Stimulated activated CD4-positive, alpha-beta T cell treated with anti-CD3 and anti-CD28 coated beads, Interleukin-1b, Interleukin-23, amount 100 ng/mL, for 48 hours (primary cell): ENCODE measurements around the gene NRXN2.
"Not testable (repeated sequence)": the region's sequence is repeated elsewhere in the genome, so short reads cannot be mapped to it uniquely, and the experiment has no call there.

Experiments
- DNase-seq: peaks from one replicate; pipeline ENCODE4 v3.0.0-alpha.2; 2020

Gene NRXN2

DNA sequence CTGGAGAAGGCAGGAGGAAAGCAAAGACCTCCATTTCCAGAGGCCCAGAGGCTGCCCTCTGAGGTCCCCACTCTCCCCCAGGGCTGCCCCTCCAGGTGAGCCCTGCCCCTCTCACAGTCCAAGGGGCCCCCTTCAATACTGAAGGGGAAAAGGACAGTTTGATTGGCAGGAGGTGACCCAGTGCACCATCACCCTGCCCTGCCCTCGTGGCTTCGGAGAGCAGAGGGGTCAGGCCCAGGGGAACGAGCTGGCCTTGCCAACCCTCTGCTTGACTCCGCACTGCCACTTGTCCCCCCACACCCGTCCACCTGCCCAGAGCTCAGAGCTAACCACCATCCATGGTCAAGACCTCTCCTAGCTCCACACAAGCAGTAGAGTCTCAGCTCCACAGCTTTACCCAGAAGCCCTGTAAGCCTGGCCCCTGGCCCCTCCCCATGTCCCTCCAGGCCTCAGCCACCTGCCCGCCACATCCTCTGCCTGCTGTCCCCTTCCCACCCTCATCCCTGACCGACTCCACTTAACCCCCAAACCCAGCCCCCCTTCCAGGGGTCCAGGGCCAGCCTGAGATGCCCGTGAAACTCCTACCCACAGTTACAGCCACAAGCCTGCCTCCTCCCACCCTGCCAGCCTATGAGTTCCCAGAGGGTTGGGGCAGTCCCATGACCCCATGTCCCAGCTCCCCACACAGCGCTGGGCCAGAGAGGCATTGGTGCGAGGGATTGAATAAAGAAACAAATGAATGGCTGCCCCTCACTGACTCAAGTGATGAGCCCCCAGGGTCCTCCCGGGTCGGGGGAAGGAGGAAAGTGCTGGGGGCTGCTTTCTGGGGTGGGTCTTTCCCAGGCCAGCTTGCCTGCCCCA lies 121.2 kb downstream of the NRXN2 start:
- no peak for DNase-seq

DNA sequence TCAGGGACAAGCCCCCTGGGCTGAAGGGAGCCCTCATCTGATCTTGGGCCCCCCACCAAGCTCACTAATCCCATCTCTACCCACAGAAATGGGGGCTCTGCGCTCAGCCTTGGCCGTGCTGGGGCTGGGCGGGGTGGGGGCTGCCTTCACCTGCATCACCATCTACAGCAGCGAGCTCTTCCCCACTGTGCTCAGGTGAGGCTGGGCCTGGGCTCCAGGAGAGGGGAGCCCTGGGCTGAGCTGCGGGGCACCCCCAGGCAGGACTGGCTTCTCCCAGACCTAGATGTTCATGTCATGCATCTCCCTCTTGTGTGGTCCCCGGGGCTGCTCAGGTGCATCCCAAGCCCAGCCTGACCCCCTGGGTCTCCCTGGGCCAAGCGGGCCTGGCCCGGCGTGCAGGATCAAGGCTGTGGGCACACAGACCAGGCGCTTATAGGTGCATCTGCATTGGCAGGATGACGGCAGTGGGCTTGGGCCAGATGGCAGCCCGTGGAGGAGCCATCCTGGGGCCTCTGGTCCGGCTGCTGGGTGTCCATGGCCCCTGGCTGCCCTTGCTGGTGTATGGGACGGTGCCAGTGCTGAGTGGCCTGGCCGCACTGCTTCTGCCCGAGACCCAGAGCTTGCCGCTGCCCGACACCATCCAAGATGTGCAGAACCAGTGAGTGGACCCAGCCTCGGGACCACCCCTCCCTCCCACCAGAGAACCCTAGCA lies 122.6 kb downstream of the NRXN2 start:
- DNase-seq, result no peak

DNA sequence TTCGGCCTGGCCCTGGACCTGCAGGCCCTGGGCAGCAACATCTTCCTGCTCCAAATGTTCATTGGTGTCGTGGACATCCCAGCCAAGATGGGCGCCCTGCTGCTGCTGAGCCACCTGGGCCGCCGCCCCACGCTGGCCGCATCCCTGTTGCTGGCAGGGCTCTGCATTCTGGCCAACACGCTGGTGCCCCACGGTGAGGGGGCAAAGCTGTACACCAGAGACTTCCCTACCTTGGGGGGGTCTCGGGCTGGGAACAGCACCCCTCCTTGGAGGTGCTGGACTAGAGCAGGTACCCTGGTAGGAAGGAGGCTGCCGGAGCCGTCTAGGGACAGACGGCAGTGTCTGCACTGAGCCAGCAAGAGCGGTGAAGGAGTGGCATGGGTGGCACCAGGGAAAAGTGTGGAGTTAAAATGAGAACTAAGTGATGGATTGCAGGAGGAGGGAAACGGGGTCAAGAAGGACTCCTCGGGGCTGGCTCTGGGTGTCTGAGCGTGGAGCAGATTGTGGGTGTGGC lies 123.2 kb downstream of the NRXN2 start:
- no peak for DNase-seq

DNA sequence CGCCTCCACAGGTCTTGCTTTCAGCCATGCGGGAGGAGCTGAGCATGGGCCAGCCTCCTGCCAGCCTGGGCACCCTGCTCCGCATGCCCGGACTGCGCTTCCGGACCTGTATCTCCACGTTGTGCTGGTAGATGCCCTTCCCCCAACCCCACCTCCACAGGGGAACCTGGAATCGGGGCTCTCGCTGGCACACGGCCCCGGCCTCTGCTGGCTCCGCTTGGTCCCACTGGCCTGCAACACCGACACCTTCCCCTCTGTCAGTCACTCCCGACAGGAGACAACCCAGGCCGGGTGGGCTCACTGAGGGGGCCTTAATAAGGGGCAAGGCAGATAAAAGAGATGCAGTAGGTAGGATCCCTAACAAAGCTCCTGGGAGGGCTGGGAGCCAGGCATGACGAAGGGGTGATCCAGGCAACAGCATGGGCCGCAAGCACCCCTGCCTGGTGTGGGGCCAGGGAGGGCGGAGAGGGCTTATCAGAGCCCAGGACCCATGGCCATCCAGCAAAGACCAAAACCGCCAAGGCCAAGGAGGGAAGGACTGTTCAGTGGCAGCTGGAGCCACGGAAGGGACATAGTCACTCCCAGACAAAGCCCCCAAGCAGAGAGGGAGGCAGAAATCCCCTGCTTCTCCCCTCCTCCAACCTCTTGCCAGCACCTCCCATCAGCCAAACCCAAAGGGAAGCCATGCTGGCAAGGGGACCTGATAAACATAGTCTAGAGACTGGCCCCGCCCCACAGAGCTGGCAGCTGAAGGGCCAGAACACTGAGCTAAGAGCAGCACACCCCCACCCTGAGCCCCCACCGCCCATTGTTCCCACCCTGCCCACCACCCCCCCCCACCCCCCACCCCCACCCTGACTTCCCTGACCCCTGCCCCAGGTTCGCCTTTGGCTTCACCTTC lies 124.0 kb downstream of the NRXN2 start:
- no peak for DNase-seq

DNA sequence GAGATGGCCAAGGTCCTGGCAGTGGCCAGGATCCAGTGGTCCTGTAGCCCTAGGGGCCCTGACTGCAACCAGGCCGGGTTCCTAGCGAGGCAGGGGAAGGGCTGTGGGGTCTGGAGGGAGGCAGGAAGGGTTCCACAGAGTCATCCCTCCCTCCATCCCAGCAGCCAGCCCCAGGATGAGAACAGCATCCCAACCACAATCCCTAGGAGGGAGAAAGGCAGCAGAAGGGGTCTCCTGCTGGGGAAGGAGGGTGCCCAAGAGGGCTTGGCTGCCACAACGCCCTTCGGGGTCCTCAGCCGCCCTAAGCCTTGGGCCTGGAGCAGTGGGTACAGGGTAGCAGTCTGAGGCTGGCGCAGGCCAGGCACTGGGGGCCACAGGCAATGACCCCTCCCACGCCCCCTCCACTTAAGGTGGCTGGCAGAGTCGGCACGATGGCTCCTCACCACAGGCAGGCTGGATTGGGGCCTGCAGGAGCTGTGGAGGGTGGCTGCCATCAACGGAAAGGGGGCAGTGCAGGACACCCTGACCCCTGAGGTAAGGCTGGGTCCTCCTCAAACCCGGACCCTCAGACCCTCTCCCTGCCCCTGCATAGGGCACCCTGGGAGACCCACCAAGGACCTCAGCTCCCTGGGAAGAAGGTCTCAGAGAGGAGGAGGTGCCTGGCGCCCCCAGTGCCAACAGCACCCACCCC lies 124.7 kb downstream of the NRXN2 start:
- DNase-seq, result no peak

DNA sequence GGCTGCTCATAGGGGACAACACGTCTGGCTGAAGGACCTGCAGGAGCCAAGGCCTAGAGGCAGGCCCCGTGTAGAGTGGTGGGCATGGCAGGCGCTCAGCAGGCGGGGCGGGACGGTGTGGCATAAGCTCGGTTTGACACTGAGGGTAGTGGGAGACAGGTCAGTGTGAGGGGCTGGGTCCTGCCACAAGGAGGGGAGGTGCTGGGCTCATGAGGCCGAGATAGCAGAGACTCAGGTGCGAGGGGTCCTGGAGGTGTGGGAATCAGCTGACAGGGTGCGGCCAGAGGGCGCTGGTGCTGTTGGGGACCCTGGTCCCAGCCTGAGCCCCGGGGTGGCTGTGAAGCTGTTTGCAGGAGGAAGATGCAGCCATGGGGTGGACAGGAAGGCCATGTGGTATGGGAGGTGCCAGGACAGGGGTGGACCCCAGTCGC lies 125.3 kb downstream of the NRXN2 start:
- no peak for DNase-seq

DNA sequence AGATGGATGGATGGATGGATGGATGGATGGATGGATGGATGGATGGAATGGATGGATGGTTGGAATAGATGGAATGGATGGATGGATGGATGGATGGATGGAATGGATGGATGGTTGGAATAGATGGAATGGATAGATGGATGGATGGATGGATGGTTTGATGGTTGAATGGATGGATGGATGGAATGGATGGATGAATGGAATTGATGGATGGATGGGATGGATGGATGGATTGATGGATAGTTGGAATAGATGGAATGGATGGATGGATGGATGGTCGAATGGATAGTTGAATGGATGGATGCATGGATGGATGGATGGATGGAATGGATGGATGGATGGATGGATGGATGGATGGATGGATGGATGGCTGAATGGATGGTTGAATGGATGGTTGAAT lies 127.1 kb downstream of the NRXN2 start:
- not testable (repeated sequence) for DNase-seq

DNA sequence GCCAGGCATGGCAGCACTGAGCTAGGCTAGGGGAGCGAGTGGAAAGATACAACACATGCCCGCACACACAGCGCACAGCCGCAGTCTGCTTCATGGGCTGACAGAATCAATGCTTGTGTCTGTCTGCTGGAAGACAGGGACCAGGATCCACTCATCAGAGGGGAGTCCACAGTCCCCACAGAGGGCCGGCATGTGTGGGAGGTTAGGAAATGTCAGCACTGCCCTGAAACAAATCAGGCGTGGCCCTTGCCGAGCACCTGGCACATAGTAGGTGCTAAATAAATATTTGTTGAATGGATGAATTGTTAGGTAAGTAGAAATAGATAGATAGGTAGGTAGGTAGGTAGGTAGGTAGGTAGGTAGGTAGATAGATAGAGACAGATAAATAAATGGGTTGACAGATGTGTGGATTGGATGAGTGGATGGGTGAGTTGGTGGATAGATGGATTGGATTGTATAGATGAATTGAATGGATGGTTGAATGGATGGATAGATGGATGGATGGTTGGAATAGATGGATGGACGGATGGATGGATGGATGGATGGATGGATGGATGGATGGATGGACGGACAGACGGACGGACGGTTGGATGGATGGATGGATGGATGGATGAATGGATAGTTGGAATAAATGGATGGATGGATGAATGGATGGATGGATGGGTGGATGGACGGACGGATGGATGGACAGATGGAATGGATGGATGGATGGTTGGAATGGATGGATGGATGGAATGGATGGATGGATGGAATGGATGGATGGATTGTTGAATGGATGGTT lies 128.6 kb downstream of the NRXN2 start:
- DNase-seq, result no peak

DNA sequence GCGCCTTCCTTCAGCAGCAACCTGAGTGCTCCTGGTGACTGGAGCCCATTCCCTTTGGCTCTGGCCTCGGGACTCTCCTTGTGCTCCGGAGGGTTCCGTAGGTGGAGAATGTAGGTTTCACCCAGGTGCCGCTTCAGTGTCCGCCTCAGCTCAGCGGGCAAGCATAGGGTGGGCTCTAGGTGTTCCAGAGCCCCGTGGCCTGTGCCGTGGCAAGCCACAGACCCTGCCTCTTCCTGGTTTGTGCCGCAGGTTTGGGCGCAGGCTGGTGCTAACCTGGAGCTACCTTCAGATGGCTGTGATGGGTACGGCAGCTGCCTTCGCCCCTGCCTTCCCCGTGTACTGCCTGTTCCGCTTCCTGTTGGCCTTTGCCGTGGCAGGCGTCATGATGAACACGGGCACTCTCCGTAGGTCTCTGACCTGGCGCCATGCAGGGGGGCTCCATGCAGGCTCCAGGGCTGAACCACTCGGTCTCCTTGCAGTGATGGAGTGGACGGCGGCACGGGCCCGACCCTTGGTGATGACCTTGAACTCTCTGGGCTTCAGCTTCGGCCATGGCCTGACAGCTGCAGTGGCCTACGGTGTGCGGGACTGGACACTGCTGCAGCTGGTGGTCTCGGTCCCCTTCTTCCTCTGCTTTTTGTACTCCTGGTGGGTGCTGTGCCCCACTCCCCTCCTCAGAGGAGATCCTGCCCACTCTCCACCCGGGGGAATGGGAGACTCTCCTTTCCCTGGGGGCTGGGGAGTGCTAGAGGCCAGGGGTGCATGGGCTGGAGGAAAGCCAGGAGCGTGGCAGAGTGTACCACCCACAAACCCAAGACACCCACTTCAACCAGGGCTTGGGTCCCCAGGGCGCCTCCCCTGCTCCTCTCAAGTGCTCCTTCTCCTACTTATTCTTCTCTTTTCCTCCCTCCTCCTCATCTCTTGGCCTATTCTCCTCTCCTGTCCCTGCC lies 129.6 kb downstream of the NRXN2 start:
- no peak for DNase-seq

DNA sequence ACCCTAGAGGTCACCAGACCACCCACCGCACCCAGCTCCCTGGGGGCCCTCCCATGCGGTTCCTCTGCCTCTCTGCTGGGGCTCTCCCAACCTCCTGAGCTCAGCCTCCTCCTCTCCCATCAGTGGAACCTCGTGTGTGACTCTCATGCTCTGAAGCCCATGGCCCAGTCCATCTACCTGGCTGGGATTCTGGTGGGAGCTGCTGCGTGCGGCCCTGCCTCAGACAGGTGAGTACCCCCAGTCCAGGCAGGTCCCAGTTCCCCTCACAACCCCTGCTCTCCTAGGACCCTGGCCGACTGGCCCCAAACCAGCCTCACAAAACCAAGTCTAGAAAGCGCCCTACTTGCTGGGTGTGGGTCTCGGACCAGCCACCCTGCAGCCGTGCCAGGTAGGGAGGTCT lies 130.3 kb downstream of the NRXN2 start:
- DNase-seq, result no peak

DNA sequence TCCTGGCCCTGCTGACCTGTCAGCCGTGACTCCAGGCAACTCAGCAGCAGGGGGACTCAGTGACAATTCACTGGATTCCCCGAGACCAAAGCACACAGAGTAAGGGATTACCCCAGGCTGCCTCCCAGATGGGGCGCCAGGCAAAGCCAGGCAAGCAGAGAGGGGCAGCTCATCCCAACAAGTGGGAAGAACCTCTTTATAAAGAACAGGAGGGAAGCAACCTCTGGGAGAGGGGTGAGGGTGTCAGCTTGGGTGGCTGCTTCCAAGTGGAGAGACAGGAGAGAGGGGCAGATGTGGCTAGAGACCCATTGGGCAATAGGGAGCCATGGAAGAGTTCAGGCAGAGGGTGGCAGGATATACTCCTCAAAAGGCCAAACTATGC lies 130.8 kb downstream of the NRXN2 start:
- no peak for DNase-seq

DNA sequence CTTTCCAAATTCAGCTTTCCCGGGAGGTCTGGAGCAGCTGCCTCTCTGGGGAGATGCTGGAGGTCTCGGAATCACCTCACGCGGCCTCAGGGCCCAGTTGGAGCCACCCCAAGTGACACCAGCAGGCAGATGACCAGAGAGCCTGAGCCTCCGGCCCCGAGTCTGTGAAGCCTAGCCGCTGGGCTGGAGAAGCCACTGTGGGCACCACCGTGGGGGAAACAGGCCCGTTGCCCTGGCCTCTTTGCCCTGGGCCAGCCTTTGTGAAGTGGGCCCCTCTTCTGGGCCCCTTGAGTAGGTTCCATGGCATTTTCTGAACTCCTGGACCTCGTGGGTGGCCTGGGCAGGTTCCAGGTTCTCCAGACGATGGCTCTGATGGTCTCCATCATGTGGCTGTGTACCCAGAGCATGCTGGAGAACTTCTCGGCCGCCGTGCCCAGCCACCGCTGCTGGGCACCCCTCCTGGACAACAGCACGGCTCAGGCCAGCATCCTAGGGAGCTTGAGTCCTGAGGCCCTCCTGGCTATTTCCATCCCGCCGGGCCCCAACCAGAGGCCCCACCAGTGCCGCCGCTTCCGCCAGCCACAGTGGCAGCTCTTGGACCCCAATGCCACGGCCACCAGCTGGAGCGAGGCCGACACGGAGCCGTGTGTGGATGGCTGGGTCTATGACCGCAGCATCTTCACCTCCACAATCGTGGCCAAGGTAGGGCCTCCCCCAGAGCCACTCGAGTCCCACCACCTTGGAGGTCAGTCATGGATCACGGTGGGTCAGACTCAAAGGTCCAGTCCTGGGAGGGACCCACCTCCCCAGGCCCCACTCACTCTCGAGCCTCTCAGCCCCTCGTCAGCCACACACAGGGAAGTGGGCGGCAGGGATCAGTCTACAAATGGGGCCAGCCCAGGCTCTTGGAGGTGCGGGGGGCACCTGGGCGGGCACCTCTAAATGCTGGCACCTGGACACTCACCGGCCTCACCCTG lies 131.5 kb downstream of the NRXN2 start:
- no peak for DNase-seq

DNA sequence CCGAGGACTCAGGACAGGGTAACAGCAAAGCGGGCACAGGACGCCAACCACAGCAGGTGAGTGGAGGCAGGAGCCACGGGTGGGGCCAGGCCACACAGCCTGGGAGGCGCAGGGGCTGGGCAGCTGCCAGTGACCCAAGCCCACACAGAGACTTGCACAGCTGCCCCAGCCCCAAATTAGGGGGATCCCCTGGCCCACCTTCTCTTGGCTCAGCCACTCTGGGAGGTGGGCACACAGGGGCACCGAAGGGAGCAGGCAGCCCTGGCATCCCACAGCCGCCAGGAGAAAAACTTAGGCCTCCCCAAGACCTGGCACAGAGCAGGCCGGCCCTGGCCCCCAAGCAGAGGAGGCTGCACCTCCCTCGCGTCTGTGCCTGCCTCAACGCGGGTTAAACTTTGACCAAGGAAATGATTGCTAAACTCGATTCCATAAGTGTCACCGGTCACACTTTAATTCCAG lies 132.2 kb downstream of the NRXN2 start, which contains the start of gene SLC22A12:
TSS of gene SLC22A12 (plus strand) at position 458 of the 459 bp plus-strand sequence. CDS start 337 bp downstream, outside the sequence.
- no peak for DNase-seq

DNA sequence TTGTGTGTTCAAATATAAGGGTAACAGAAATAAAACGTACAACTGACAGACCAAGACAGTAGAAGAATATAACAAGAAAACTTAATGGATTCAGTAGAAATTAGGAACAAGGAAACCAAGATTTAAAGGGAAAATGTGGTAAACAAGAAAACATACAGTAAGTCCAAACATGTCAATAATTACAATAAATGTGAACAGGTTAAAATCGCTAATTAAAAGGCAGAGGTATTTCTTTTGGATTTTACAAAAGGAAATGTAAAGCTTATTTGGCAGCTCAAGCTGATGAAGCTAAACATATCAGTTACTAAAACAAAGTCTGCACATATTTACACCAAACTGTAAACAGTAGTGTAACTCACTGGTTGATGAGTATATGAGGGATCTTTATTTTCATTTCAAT lies 134.3 kb downstream of the NRXN2 start:
- no peak for DNase-seq

DNA sequence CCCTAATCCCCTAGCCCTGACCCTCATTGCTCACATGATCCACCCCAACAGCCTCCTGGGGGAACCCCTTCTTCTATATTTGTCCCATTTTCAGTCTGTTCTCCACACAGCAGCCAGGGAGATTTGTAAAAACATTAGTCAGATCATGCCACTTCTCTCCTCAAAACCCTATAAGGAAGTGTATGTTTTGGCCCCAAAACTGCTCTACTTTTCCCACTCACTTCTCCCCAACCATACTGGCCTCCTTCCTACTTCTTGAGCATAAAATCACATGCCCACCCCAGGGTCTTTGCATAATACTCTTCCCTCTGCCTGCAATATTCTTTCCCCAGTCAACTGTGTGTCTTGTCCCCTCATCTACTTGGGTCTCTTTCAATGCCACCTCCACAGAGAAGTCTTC lies 136.6 kb downstream of the NRXN2 start:
- DNase-seq, result no peak

DNA sequence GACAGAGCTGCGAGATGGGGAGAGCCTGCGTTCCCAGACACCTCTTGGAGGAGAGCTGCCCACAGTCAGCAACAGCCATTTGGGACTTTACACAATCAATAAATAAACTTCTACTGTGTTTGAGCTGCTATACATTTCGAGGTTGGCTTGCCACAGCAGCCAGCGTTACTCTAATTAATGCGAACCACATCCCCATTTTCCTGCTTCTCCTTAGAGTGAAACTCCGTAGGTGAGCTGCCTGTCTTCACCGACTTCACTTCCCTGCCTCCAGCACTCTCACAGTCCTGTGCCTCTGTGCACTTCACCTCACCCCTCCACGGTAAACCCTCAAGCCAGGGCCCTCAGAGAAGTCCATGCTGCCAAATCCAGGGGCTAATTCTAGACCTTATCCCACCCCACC lies 137.8 kb downstream of the NRXN2 start:
- no peak for DNase-seq

DNA sequence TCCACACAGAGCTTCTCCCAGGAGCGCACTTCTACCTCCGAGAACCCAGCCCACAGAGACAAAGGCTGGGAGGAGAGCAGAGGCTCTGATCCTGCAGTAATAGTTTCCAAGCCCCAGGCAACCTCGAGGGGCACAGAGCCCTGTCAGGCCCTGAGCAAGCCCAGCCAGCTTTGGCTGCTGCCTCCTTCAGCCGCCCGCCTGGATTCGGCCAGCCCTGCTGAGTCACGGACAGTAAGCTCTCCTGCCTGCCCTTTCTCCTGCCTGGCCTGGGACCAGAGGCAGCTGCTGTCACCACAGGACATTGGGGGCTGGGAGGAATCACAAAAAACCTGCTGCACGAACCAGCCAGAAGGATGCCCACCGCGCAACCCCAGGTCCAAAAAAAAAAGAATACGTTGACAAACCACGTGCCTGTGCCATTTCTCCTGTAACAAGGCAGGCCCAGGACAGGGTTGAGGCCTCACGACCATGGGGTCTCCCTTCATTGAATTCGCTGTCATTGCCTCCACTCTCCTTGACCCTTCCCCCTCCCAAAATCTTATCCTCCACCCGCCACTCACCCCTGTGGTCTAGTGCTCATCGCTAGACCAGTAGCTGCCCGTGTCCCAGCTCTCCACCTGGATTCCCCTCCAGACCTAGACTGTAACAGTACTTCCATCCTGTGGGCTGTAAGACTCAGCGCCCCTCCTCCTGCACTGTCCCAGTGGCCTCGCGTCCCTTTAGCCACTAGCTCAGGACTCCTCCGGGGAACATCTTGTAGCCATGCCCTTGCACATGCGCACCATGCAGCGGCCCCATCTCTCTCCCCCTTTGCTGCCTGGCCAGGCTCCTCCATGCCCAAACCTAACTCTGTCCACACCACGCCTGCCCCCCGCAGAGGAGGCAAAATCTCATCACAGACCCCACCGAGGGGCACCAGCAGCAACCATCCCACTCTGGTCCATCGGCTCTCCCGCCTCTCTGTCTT lies 139.4 kb downstream of the NRXN2 start:
- no peak for DNase-seq

DNA sequence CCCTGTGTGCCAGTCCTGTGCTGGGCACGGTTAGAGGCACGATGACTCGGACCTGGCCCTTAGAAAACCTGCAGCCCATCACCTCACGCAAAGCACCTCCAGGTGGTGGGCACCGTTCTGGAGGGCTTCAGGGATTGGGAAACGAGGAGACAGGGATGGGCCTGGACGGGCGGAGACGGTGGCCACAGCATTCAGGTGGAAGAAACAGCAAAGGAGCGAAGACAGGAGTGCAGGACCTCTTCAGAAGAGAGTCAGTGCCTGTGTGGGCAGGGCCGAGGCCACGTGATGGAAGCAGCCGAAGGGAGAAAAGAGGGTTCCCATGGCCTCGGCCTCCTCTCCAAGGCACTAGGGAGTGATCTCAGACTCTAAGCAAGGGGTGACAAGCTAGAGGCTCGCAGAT lies 140.1 kb downstream of the NRXN2 start:
- no peak for DNase-seq
